HL-60/S4 treated with retinoic acid at 250 ng/mL for 4 days and 3 days (cell line): ENCODE data around the gene ABCA2.

ENCODE experiments used
- in situ Hi-C: fragments of 300-500 bp; cut with MboI; formaldehyde crosslinking; loops from 2 replicates; pipeline ENCODE4 v1.7.0; 2022; ENCODE audit warnings: low sequenced_read_pairs

ABCA2 gene

DNA sequence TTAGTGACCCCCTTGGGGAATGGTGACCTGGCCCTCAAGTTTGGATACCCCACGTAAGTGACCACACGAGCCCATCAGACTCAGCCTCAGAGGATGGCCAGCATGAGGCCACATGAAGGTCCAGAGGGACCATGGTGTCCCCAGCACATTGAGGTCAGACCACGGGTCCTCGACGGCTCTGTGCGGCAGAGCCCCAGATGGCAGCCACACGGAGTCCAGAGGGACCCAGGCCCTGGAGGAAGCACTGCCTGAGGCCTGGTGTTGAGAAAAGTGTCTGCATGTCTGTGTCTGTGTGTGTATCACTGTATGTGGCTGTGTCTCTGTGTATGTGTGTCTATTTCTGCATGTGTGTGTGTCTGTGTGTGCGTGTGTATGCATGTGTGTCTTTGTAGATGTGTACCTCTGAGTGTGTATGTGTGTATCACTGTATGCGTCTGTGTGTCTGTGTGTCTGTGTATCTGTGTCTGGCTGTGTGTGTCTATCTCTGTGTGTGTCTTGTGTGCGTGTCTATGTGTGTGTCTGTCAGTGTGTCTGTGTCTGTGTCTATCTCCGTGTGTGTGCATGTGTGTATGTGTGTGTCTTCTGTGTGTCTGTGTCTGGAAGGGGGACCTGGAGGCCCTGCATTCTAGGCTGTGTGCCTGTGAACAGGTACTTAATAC, 44.3 kb downstream of the ABCA2 start:
- in situ Hi-C loops: no loop called here

DNA sequence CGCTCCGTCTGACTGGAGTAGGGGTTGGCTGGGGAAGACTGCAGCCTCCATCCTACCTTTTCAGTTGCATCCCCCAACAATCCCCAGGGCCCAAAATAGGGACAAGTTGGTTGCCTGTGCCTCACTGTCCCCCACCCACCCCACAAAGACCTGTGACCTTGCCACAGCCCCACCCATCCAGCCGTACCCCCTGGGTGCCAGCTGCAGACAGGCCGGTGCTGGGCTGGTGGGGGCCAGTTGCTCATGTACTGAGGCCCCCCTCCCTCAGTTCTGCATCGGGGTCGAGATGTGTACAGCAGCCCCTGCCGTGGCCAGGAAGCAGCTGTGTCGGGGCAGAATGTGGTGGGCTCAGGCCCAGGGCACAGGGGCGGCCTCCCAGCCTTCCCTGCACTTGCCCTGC, 44.9 kb downstream of the ABCA2 start:
- in situ Hi-C loops: no loop called here

DNA sequence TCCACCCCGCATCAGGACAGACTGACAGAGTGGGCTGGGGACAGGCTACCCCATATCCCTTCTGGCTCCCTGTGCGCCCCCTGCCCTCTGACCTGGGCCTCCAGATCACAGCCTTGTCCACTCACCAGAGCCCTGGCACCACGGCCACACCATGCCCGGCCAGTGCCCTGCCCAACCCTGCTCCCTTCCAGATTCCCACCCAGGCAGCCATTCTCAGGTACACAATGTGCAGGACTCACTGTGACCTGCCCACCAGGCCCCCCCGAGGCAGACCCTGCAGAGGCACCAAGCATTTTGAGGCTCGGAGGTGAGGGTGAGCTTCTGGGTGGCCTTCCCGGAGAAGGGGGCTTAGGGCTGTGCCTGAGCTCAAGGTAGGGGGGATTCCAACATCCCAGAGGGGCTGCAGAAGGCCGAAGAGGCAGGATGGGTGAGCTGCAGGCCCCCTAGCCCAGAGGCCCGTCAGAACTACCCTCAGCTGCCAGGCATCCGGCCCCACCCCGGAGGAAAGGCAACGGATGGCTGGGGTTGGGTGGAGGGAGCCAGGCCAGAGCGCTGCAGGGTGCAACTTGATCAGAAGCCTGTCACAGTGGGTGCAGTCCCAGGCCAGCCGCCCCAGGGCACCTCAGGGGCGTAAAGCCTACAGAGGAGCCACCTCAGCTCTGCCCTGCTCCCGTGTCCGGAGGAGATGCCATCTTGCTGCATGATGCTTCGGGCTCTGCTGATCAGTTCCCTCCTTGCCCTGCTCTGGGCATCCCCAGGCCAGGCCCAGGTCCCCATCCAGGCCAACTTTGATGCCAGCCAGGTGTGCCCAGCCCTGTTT, 45.6 kb downstream of the ABCA2 start, which contains the start of gene LCNL1:
Gene LCNL1 (plus strand): TSS at position 762 of the 820 bp plus-strand sequence. CDS start 594 bp downstream, outside the sequence.
- in situ Hi-C loops: no loop called here

DNA sequence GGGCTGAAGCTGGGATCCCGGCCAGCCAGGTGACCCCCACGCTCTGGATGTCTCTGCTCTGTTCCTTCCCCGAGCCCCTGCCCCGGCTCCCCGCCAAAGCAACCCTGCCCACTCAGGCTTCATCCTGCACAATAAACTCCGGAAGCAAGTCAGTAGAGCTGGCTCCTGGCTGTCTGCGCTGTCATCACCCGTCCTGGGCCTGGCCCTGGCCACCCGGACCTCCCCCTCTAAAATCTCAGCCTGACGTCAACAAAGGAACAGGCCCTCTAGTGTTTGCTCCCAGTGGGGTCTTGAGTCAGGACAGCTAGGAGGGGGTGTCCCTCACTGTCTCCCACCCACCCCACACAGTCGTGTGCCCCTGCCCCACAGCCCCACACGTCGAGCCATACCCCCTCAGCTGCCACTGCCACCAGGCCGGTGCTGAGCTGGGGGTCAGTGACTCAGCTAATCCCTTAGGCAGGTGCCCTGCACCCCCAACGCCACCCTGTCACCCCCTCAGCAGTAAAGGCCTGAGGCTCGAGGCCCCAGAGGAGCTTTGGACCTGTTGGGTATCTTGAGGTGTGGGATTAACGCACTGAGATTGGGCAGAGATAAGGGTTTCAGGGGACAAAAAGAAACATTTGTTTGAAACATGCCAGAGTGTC, 46.3 kb downstream of the ABCA2 start:
- in situ Hi-C loops: no loop called here

DNA sequence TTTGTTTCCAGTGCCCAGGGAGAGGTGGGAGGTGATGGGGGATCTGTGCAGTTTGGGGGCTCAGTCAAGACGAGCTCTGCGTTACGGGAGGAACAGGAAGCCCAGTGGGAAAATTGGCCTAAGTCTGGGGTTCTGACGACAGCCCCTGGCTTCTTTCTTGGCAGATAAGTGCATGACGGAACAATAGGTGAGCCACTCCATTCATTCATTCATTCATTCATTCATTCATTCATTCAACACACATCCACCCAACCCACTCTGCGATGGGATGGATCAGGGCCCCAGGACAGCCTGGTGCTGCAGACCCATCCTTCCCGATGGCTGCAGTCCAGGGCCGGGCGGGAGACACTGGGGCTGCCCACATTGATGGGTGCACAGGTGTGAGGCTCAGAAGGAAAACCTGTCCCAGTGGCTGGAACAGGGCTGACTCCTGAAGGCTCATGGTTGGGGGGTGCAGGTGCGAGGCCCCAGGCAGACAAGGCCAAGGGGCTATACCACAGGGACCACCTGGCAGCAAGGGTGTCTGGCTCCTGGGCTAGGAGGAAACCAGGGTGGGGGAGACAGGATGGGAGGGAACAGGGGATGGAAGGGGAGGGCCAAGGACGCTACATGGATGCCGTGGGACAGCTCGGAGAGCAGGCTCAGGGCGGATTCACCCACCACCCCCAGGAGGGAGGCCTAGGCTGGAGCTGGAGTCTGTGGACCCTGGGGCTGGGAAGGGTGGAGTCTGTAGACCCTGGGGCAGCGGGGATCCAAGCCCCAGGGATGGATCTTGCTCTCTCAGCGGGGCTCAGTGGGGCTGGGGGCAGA, 47.2 kb downstream of the ABCA2 start:
- in situ Hi-C loops: no loop called here

DNA sequence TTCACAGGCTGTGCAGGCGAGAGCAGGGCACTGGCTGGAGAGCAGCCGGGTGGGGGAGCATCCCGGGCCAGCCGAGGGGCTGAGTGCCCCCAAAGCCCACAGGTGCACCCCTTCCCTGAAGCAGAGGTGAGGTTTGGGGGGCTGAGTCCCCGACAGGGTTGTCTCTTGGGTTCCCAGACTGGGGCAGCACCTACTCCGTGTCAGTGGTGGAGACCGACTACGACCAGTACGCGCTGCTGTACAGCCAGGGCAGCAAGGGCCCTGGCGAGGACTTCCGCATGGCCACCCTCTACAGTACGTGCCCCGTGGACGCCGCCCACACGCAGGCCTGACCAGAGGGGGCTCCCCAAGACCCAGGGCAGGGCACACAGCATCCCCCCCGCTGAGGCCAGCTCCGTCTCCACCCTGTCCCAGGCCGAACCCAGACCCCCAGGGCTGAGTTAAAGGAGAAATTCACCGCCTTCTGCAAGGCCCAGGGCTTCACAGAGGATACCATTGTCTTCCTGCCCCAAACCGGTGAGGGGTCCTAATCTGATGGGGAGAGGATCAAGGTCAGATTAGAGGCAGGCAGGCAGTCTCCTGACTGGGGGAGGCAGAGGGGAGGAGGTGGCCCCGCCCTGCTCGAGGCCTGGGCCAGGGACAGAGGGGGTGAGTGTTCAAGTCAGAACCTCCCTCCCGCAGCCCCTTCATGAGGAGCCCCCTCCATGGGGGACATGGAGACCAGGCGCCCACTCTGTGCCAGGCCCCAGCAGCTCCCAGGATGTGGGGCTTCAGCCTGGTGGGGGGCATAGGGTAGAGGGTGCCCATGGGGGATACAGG, 48.1 kb downstream of the ABCA2 start:
- in situ Hi-C loops: no loop called here

DNA sequence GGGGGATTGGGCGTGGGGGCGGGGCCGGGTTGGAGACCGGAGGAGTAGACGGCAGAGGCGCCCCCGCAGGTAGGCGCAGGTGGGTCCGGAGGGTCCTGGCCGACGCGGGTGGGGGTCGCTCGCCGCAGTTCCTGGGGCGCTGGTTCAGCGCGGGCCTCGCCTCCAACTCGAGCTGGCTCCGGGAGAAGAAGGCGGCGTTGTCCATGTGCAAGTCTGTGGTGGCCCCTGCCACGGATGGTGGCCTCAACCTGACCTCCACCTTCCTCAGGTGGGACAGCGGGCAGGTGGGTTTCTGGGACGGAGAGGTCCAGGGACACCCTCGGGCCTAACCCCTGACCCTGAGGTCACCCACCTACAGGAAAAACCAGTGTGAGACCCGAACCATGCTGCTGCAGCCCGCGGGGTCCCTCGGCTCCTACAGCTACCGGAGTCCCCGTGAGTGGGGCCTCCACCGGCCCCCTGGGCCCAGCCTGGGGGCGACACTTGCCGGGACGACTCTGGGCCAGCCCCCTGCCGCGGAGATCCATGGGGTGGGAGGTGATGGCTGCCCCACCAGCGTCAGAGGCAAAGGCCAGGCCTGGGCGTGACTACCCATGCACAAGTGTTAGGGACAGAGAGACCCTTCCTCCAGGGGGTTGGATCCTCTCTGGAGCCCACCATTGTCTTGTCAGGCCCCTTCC, 49.0 kb downstream of the ABCA2 start:
- in situ Hi-C loops: no loop called here

DNA sequence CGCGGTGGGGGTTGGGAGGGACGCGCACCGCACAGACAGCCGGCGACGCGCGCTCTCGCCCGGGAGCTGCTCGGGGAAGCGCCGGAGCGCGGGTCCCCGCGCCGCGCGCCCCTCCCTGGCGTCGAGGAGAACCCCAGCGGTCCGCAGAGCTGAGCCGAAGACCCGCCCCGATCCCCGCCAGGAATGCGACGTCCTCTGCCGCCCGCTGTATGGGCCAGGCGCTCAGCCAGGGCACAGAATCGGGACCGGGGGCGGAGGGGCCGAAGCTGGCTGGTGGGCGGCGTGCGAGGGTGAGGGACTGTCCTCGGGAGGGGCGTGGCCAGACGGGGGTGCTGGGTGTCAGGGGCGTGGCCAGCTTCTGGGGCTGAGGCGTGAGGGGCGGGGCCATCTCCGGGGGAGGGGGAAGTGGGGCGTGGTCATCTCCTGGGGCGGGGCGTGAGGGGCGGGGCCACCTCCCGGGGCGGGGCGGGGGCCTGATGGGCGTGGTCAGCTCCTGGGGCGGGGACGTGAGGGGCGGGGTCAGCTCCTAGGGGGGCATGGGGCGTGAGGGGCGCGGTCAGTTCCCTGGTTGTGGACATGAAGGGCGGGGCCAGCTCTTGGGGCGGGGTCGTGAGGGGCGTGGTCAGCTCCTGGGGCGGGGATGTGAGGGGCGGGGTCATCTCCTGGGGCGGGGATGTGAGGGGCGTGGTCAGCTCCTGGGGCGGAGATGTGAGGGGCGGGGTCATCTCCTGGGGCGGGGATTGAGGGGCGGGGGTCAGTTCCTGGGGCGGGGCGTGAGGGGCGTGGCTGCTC, 49.8 kb downstream of the ABCA2 start:
- in situ Hi-C loops: no loop called here

DNA sequence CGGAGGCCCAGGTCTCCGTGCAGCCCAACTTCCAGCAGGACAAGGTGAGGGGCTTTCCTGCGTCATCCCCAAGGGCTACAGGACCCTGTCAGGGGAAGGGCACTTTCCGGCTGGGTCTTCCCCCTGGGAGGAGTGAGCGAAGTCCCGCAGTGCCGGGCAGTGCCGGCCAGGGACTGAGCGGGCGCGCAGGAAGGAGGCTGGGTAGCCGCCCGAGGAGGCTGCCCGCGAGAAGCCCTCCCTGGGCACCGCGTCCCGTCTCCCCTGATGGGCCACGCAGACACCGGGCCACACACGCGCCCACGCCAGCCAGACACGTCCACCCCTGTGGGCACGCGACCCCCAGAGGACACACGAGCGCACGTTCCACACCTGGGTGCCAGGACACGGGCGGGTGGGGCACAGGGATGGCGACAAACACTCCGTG, 50.4 kb downstream of the ABCA2 start:
- in situ Hi-C loops: no loop called here

DNA sequence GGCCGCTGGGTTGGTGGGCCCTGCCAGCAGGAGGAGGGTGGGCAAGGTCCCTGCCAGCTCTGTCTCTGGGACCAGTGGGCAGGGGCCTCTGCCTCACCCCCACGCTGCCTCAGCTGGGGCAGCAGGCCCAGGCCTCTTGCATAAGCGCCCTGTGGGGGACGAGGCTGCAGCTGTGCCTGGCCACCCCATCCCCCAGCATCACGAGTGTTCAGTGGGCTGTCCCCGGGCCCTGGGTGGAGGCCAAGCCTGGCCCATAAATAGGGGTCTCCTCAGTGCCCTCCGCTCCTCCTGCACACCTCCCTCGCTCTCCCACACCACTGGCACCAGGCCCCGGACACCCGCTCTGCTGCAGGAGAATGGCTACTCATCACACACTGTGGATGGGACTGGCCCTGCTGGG, 50.8 kb downstream of the ABCA2 start, which contains the start of gene PTGDS:
Gene PTGDS (plus strand): TSS at position 282 of the 400 bp plus-strand sequence. CDS start 75 bp downstream, at position 357.
- in situ Hi-C loops: no loop called here

DNA sequence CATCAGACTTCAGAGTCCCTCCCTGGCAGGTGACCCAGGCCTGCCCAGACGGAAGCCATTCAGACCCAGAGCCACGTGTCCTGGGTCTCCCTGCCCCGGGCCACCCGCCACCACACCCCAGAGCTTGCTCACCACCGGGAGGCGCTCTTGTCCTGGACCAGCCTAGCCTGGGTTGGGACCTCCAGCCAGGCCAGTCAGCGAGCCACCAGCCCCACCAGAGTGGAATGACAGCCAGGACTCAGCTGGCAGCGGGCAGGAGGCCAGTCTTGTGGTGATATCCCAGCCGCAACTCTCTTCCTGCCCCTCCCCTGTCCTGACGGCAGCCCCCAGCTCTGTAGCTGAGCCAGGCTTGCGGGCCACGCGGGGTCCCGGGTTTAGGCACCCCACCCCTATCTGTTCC, 52.4 kb downstream of the ABCA2 start:
- in situ Hi-C loops: no loop called here

DNA sequence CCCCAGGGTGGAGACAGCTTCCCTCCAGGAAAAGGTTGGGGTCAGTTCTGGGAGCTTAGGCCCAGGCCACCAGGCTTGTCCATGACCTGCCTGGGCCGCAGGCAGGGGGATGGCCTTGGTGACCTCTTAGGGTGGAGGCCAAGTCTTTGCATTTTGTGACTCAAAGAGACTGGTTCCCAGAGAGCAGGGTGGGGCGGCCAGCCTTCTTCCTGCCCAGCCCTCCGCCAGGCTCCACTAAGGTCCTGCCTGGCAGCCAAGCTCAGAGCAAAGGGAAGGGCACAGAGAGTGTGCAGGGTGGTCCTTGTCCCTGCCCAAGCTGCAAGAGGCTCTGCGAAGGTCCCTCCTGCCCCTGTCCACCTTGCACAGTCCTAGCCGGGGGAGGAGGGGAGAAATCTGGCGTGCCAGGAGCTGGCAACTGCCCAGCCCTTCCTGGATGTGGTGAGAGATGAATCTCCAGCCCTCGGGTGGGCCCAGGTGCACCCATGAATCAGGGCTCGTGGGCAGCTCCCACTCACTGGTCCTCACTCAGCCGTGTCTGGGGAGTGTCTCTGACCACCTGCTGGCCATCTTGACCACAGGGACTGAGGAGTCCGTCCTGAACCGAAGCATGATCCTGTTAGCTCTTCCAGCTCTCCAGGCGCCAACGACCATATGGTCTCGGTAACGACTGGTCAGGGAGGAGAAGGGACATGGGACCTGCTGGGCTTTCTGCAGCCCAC, 53.1 kb downstream of the ABCA2 start:
- in situ Hi-C loops: no loop called here

DNA sequence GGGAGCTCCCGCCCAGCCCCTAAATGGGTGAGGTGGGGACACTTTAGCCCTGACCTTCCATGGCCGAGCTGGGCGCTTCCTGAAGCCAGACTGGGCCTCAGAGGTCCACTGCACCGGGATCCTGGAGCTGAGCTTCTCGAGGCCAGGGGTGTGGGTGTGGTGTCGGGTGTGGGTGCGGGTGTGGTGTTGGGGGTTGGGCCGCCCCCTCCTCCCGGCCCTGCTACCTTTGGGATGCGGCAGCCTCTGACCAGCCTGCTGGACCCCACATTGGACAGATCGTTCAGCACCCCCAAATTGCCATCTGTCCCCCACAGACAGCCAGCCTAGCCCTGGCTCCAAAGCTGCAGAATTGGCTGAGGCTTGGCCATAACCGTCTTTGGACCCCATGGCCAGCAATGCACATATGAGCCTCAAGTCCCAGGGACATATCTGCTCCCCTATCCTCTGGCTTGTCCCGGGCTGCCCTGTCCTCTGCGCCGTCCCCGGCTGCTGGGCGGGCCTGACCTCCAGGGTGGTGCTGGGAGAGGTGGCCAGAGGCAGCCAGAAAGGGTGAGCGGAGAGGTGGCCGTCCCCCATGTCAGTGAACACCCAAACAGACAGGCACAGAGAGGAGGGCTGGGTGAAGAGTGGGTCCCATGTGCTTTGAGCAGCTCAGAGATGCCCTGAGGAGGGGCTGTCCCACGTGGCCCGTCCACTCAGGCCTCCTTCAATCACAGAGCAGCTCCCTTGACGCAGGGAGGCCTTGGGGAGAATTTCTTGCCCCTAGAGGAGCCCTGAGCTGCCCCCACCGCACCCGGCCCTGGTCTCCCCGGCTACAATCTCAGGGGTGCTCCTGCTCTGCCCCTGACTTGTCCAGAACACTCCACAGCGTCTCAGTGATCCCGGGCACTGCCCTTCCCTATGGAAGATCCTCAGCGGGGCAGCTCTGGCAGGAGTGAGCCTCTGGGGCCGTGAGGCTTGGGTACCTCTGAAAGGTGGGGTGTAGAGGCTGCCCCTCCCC, 54.1 kb downstream of the ABCA2 start:
- in situ Hi-C loops: no loop called here

DNA sequence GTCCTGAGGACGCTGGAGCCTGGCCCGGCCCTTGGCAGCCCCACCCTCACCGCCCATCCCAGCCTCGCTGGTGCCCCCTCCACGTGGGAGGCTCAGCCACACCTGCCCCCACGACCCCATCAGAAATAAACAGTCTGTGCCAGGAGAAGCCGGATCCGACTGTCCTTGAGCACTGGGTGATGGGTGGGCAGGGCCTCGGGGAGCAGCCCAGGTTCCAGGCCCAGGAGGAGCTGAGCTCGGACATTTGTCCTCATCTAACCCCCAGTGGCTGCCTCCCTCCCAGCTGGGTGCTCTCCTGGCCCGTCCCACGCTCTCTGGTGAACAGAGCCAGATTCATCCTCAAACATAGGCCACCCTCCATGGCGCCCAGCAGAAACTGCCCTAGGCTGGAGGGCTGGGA, 55.3 kb downstream of the ABCA2 start:
- in situ Hi-C loops: no loop called here

DNA sequence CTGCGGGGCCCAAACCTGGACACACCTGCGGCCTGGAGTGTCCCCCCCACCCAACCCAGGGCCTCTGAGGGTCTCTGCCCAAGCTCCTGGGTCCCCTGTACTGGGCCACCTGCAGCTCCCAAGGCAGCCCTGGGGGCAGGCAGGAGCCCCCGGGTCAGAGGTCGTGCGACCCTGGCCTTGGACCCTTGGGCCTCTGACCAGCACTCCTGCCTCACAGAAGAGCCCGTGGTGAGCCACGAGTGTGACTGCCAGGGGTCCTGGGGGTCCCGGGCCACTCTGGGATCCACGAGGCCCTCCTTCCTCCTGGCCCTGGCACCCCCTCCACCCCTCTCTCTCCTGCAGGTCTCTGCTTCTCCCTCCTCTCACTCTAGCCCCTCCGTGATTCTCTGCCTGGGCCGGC, 55.7 kb downstream of the ABCA2 start:
- in situ Hi-C loops: no loop called here

DNA sequence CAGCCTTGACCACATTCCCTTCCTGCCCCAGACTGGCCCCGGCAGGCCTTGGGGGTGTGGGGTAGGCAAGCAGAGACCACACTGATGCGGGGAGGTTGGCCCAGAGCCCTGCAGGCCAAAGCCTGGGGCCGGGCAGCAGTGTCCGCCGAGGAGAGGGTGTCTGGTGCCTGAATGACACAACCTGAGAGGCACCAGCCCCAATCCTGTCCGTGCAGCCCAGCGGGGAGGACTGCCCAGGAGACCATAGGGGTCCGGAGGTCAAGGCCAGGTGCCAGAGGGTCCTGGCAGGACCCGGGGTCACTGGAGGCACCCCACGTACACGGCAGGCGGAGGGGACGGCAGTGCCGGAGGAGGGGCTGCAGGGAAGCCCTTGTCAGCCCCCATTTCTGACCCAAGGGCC, 56.3 kb downstream of the ABCA2 start:
- in situ Hi-C loops: no loop called here

DNA sequence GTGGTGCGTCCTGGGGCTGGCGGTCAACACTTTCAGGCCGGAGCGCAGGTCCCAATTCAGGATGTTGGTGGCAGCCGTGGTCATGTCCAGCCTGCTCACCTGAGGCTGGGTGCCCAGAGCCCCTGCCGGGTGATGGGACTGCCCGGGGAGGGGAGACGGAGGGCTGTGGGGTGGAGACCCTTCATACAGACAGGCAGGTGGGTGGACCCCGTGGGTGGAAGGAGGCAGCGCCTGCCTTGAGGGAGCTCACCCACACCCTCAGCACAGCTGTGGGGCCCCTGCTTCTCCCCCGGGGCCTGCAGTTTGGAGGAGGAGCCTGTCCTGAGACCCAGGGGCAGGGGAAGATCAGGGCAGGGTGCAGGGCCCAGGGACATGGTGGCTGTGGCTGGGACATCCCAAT, 57.7 kb downstream of the ABCA2 start:
- in situ Hi-C loops: no loop called here
